Stimulated activated CD8-positive, alpha-beta memory T cell treated with anti-CD3 and anti-CD28 coated beads, Interleukin-15, amount 100 ng/mL, for 48 hours (primary cell): ENCODE results near the gene CA10.
A peak's percentile ranks its signal among the peaks of the same experiment; 100 is the strongest.

Experiments used
- DNase-seq, 2 donors: peaks; one replicate each; pipeline ENCODE4 v3.0.0-alpha.2; 2020; ENCODE audit warnings: low read depth in 2 of 2

The CA10 gene

GRCh38 chr17:51873302-51873701 is 285.2 kb downstream of the CA10 start:
- DNase-seq = no peak

GRCh38 chr17:51869387-51869786 is 289.1 kb downstream of the CA10 start:
- no peak for DNase-seq

GRCh38 chr17:51860954-51861561 is 297.5 kb downstream of the CA10 start:
- peak in 1 of 2 donors; percentile 3 for DNase-seq

GRCh38 chr17:51857052-51857597 is 301.4 kb downstream of the CA10 start:
- no peak for DNase-seq

- no peak for DNase-seq
Measured at GRCh38 chr17:51855806-51856205, 302.7 kb downstream of the CA10 start.

GRCh38 chr17:51853857-51854256 is 304.7 kb downstream of the CA10 start:
- DNase-seq = no peak

- DNase-seq = no peak
Measured at GRCh38 chr17:51852603-51853002, 305.9 kb downstream of the CA10 start.

- no peak for DNase-seq
Measured at GRCh38 chr17:51850201-51850600, 308.3 kb downstream of the CA10 start.

GRCh38 chr17:51848451-51848850 is 310.1 kb downstream of the CA10 start:
- DNase-seq = no peak

- no peak for DNase-seq
Measured at GRCh38 chr17:51846566-51846965, 311.9 kb downstream of the CA10 start.

GRCh38 chr17:51845776-51846175 is 312.7 kb downstream of the CA10 start:
- no peak for DNase-seq

- DNase-seq = no peak
Measured at GRCh38 chr17:51842763-51843162, 315.8 kb downstream of the CA10 start.

GRCh38 chr17:51841669-51842068 is 316.8 kb downstream of the CA10 start:
- no peak for DNase-seq

- no peak for DNase-seq
Measured at GRCh38 chr17:51840688-51841087, 317.8 kb downstream of the CA10 start.

- DNase-seq = no peak
Measured at GRCh38 chr17:51833620-51834019, 324.9 kb downstream of the CA10 start.

- no peak for DNase-seq
Measured at GRCh38 chr17:51833045-51833444, 325.5 kb downstream of the CA10 start.

- DNase-seq = no peak
Measured at GRCh38 chr17:51830886-51831285, 327.6 kb downstream of the CA10 start.

- DNase-seq = no peak
Measured at GRCh38 chr17:51830451-51830850, 328.1 kb downstream of the CA10 start.

GRCh38 chr17:51828901-51829300 is 329.6 kb downstream of the CA10 start:
- DNase-seq = no peak

- DNase-seq = no peak
Measured at GRCh38 chr17:51827140-51827539, 331.4 kb downstream of the CA10 start.

- DNase-seq = no peak
Measured at GRCh38 chr17:51820766-51821165, 337.7 kb downstream of the CA10 start.

GRCh38 chr17:51820252-51820651 is 338.3 kb downstream of the CA10 start:
- no peak for DNase-seq

GRCh38 chr17:51819341-51820219 is 338.9 kb downstream of the CA10 start:
- DNase-seq = no peak
